NCI-H2107 treated with DMSO at 0.1 percent for 48 hours (cell line): ENCODE results near the gene LDLRAD4.
A peak's percentile ranks its signal among the peaks of the same experiment; 100 is the strongest.
"Not testable (repeated sequence)": the region's sequence is repeated elsewhere in the genome, so short reads cannot be mapped to it uniquely, and the experiment has no call there.

Experiments used
- DNase-seq: peaks from one replicate; lab custom pipeline; 2025; ENCODE audit not compliant: unreplicated experiment; lab: John Stamatoyannopoulos, UW

Gene LDLRAD4

DNA sequence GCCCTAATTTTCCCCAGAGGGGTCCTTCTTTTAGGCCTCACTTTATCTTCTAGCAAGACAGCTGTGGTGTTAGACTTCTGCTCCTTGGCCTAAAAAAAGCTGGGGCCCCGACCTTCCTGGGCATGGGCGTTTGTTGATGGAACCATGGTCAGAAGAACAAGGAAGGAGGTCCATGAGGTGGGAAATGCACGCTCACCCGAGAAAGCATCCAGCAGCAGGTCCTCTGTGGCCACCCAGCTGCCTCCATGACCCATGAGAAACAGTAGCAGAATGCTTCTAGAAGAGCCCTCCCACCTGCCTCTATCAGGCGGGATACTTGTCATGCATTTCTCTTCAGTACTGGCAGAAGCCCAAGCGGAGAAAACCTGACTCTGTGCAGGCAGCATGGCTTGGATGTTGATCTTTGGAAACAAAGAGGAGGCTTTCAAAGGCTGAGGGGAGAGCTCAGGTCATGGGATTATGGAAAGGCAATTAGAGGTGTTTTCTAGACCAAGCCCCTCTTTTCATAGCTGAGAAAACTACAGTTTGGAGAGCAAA is 258.7 kb downstream of the LDLRAD4 start:
- DNase-seq = peak; percentile 18

DNA sequence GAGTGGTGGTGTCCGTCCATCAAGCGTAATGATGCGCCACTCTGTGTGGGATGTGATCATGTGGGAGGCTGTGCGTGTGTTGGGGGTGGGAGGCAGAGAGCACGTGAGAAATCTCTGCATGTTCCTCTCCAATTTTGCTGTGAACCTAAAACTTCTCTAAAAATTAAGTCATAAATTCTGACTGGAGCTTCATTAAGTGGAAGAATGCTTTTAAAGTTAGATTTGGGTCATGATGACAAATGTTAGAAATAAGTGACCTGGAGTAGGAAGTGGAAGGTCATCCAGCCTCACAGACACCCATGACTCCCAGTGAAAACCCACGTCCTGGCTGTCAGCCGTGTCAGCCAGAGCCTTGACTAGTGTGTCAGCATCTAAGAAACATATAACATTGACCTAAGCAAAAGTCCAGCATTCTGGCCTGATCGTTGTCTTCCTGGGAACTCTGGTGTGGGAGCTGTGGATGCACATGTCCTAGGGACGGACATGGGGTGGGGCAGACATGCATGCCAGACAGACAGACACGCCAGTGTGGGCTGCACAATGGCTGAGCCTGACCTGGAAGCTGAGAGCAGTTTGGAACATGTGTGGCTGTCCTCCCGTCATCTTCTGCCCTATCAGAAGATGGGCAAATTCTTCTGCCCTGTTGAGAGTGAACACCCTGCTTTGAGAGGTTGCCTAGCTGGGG is 262.2 kb downstream of the LDLRAD4 start:
- no peak for DNase-seq

DNA sequence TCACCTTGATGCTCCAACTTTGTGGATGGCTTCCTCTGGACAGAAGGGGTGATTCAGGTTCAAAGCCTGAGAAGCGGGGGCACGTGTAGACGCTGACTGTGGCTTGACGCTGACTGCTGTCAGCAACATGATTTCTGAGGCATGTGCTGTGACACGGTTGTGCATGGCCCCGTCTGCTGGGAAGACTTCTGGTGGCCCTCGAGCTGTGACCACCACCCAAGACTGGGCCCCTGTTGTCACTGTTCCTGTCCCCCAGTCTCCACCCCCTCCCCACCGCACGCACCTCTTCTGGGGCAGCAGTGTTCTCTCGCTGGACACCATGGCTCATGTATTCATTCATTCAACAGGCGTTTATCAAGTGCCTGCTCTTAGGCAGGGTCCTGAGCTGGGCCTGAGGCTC is 262.8 kb downstream of the LDLRAD4 start:
- no peak for DNase-seq

DNA sequence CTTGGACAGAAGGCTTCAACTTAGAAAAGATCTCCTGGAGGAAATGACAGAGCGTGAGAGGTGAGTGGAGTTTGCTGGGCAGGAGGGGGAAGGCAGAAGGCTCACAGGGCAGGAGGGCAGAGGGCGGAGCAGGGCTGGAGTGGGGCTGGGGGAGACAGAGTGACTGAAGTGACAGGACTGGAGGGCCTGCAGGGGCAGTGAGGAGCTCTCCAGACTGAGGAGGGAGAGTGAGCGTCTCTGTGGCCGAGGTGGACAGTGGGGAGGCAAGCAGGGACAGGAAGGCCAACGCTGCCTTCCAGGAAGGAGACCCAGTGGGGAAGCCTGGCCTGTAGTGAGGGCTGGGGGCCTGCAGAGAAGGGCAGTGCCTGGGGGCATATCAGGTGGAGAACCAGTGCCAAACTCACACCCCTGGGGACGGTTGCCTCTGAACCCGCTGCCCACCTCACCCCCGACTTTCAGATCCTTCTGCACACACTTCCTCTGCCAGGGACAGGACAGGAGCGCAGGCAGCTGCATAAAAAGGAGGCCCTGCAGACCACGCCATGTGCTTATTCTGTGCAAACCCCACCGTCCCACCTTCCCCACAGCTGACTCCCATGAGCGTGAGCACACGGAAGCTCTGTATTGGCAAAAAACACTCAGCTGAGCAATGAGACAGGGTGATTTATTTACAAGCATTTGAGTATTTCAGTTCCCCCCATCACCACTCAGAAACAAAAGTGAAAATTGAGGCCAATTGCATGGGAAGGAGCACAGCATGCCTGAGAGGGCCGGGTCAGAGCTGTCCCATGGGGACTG is 263.5 kb downstream of the LDLRAD4 start:
- DNase-seq = no peak

DNA sequence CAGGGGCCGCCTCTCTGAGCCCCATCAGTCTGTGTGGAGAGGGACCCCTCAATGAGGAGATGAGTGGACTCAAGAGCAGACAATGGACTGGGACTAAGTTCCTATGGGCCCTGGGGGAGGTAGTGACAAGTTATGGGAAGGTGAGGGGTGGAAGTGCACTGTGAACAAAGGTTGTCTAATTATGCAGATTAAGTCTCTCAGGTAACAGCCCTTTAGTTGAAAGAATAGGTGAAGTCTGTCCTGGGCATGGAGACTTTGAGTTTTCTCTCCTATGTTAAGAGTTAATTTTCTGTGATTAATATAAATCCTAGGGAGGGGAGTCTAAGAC is 264.0 kb downstream of the LDLRAD4 start:
- no peak for DNase-seq

DNA sequence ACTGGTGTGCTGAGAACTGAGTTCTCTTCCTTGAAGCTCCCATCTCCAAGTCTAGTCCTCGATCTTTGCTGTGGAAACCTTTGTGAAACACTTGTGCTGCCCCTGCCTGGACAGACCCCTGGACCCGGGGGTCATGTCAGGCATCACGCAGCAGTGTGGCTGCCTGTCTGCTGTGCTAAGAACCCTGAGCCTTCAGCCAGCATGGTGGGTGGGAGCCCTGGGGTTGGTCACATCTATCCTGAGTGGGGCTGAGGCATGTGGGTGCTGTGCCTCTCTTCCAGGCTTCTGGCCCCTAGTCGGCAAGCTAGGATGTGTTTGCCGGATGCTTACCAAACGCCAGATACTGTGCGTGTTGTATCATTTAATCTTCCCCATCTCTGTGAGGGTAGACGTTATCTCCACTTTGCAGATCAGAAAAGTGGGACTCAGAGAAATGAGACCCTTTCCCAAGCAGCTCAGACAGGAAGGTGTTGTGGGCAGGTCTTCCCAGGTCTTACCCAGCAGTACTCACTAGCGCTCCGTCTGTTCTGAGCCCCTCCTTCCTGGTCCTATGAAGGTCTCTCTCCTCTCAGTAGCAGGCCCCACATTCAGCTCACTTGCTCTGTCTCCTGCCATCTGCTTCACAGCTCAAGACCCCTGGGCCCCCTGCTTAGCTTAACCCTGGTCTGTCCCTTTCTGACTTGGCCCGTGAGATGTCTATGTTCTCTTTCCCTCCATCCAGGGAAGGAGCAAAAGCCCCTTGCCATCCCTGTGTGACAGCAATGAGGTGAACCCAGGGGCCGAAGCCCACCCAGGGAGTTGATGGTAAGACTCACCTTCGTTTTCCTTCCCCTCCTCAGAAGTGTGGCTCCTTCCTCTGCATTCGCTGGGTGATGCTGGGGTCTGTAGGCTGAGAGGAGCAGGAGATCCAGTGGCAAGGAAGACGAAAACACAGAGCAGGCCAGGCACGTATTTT is 265.0 kb downstream of the LDLRAD4 start:
- DNase-seq = no peak

DNA sequence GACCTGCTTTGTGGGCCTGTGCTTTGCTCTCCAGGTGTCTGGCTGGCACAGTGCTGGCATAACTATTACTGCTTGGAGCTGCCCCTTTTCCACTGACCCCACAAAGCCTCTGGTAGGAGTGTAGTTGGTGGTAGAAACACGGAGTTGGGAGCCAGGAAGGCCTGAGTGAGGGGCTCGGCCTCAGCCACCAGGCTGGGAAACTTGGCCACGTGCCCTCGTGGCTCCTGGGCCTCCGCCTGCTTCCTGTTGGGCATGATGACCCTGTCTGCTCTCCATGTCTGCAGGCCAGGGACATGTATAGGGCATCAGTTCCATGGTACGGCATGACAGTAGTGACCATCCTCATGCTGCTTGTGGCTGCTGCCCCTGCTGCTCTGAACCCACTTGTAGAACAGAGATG is 266.6 kb downstream of the LDLRAD4 start:
- no peak for DNase-seq

DNA sequence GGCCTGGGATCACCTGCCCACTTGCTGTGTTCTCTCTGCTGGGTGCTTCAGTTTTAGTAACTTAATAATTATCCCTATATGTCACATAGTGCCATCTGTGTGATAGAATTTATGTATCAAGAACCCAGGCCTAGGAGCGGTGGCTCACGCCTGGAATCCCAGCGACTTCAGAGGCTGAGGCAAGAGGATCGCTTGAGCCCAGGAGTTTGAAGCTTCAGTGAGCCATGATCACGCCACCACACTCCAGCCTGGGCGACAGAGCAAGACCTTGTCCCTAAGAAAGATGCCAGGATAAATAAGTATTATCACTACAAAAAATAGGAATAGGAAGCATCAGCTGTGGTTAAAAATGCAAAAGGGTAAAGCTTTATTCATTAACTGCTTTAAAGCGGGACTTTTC is 267.0 kb downstream of the LDLRAD4 start:
- DNase-seq = no peak

DNA sequence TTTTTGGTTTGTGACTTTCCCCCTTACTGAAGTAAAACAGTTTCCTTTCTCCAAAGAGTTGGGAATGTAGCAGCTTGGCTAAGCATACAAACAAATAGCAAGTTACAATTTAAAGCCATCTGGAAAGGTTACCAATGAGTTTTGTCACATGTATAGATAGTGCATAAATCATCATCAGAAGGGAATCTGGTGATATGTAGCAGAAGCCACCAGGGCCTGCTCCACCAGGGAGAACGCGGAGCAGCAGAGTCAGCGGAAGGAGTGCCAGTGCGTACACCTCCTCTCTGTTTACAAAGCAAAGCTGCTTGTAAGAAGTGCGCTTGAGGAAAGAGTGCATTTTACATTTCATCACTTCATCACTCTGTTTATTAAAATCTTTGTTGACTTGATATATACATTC is 267.7 kb downstream of the LDLRAD4 start:
- DNase-seq = no peak

DNA sequence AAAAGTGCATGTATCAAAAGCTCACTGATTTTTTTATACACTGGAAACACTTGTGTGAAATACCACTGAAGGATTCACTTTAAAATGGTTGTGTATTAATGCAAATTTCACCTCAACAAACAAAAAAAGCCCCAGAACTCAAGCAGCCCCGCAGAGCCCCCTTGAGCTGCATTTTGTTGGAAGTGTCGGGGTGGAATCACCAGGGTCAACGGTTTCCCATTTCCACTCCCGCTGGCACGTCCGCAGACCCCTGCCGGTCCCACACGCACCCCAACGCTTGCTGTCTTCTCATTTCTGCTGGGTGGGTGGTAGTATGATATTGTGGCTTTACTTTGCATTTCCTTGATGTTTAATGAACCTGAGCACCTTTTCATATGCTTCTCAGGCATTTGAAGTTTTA is 268.1 kb downstream of the LDLRAD4 start:
- DNase-seq = no peak

DNA sequence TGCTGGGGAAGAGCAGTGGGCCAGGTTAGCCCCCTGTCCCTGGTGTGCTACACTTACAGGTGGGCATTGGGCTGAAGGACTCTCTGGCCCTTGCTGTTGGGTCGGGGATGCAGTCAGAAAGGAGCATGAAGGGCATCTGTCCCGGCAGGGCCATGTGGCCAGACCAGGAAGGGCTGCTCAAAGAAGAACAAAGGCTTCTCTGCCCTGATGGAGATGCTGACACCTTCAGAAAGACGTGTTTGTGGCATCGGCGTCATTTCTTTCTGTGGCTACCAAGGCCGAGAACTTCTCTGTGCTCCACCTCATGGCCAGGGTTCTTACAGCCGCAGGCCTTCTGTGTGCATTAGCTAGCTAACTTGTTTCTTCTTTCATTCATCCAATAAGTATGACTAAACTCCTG is 268.7 kb downstream of the LDLRAD4 start:
- DNase-seq = no peak

DNA sequence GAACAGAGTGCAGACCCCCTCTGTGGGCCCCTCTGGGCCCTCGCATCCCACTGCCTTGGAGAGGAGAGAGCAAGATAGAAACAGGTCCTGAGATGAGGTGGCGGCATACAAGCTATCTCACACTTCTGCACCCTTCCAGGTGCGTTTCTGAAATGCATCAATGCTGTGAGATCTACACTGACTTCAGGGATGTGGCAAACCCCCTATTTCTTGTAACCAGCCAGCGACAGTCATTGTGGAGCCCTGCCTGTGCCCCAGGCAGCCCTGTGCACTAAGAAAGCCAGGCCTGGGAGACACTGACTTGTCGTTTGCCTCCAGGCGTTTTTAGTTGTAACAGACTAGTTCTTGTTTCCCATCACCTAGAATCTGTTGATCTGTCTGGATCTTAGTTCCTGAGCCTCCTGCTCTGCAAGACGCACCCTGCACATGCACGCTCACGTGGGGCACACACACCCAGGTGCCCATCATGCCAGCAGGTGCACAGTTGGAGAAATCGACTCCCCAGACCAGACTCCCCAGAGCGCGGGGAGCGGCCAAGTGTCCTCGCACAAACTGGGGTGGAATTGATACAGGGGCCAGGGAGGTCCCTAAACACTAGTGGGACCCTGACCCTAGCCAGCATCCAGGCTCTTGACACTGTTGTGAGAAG is 269.8 kb downstream of the LDLRAD4 start:
- DNase-seq = no peak

DNA sequence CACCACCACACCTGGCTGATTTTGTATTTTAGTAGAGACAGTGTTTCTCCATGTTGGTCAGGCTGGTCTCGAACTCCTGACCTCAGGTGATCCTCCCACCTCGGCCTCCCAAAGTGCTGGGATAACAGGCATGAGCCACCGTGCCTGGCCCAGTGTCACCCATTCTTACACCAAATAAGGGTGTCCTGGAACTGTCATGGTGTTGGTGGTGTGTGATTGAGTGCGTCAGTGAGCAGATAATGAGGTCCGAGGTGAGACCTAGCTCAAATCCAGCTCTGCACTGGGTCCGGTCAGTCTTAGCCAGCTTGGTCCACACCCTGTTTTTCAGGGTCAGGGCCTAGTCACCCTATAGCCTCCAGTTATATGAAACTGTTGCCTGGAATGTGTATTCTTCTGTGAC is 270.7 kb downstream of the LDLRAD4 start:
- not testable (repeated sequence) for DNase-seq

DNA sequence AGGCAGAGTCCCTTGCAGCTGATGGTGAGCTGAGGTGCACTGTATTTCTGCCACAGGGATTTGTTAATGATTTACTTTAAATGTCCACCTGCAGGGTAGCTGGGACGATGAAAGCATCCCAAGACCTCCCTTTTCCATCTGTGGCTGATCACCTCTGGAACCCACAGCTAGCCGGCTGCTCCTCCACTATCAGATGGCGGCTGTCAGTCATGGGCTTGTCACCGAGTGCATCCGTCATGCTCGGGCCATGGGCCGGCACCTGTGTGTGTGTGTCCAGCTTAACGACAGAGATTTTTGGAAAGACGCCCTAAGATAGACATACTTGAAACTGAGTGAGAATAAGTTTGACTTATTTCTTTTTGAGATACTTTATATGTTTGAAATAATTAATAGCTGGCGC is 272.6 kb downstream of the LDLRAD4 start:
- no peak for DNase-seq

DNA sequence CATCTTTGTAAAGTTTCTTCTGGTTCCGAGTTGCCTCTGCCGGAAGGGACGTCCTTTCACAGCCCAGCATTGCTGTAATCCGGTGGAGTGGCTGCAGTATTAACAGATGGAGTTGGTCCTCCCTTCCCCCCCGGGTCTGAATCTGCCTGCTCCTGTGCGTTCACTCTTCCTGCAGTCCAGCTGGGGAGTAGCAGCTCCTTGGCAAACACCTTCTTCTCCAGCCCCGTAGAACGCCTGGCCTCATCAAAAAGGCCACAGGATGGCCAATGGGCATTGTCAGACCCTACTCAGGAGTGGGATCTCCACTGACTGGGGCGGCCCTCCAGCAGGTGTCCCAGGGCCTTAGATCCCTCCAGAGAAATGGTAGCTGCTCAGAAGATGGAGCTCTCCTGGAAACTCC is 273.8 kb downstream of the LDLRAD4 start:
- DNase-seq = no peak

DNA sequence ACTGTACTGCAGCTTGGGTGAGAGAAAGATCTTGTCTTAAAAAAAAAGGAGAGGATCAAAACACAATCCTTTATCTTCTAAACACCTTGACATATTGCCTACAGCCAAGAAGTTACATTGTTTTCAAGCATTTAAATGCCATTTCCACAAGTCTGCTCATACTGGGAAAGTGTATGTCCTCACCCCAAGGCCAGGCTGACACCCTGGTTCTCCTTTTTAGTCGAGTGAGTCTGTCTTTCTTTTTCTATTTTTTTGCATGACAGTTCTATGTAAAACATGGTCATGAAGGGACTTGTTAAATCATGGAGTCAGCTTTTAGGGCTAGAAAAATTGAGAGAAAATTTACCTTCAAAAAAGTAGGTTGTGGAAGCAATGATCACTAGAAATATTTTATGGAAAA is 274.5 kb downstream of the LDLRAD4 start:
- DNase-seq = no peak

DNA sequence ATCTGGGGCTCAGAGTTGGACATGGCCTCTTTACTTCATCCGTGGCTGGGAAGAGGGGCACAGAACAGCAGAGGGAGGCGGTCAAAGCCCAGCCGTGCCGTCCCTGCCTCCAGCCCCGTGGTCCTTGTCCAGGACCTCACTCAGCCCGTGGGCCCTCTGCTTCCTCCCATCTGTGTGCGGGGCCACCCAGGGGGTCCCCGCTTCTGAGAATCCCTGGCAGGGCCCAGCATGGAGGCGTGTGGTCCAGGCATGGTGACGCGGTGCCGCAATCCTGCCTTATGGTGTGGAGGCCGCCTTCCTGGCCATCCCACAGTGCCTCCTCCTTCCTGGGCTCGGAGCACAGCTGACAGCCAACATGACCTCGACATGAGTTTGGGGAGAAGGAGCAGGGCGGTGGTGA is 275.2 kb downstream of the LDLRAD4 start:
- DNase-seq = no peak

DNA sequence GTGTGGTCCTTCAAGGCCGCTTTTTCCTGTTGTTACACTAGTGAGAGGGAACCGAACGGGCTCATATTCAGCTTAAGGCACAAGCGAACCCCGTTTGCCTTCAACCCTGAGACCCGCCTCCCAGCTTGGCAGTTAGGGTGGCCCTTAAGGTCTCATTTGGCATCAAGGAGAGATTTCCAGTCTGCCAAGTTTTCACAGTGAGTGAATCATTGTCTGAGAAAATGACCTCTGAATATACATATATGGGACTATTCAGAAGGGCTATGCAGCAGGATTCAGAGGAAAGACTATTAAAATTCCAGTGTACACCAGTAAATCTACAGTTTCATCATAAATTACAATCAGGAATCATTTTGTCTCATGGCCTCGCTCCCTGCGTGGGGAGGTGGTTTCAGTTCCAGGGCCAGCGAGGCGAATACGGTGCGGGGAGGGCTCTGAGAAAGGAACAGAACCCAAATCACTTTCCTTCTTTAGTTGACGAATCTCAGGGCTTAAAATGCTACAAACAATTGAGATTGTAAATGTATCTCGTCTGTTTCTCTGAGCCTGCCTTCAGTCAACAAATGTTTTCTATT is 276.4 kb downstream of the LDLRAD4 start:
- DNase-seq = no peak

DNA sequence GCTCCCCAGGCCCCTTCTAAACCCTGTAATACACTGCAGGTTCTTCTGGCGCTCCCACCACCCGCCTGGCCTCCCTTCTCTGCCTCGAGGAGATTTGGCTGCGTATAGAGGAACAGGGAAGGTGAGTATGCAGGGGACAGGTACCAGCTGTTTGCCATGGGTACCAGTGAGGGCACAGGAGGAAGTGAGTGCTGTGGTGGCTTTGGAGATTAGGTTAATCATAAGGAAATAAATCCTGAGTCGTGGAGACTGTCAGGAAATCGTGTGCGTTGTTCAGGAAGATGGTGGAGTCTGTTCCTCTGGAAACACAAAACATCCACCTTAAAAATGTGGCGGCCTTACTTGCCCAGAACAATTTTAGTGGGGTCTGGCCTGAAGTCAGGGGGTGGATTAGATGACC is 277.4 kb downstream of the LDLRAD4 start:
- DNase-seq = no peak

DNA sequence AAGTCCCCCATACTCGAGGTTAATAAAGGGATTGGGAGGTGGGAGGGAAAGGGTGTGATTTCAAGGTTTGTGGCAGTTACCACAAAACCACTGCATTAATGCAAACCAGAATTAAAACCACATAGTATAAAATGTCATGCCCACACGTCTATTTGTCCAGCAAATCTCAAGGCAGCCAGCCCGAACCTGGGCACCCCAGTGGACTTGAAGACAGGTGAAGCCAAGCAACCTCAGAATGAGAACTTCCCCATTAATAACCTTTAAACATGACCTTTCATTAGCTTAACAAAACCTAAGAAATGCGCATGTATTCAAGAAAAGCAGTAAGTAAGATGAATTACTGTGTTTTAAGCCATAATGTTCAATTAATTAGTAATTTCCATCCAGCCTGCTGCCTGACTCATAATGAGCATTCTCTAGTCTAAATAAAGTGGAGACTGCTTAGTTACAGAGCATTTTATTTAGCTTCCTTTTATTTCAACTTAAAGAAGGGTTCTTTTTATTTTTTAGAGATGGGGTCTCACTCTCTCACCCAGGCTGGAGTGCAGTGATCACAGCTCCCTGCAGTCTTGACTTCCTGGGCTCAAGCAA is 278.2 kb downstream of the LDLRAD4 start:
- no peak for DNase-seq
